Stomach (tissue), 9 donors: ENCODE measurements around the gene DCP2. TPM values are rescaled to one million over a fixed set of nuclear protein-coding genes. Genes with fewer than 3 reads are reported as not detected.

ENCODE experiments used
- DNase-seq, 2 donors: peaks; one replicate each; pipeline versions ENCODE4 v3.0.0 to v3.0.0-alpha.2; 2013 to 2019
- H3K27ac ChIP-seq, 5 donors: fragments of 200-600 bp in 4 of 5; sonication (generic) in 4 of 5; one replicate each; pipeline ENCODE4 v1.5.1; 2013 to 2019; ENCODE audit warnings: mild to moderate bottlenecking in 1 of 5, moderate library complexity in 1 of 5
- H3K27me3 ChIP-seq, 3 donors: fragments of 200-600 bp; sonication (generic); one replicate each; pipeline ENCODE4 v1.5.1; 2017 to 2019; ENCODE audit warnings: mixed run types in 1 of 3
- H3K36me3 ChIP-seq, 4 donors: fragments of 200-600 bp; sonication (generic); 1 replicate in 3 of 4; 2 replicates in 1 of 4; pipeline ENCODE4 v1.5.1; 2016 to 2019
- H3K4me1 ChIP-seq, 4 donors: fragments of 200-600 bp; sonication (generic); one replicate each; pipeline ENCODE4 v1.5.1; 2016 to 2019
- H3K4me3 ChIP-seq, 4 donors: fragments of 200-600 bp; sonication (generic) in 3 of 4; one replicate each; pipeline ENCODE4 v1.5.1; 2016 to 2019; ENCODE audit warnings: mild to moderate bottlenecking in 1 of 4
- H3K9me3 ChIP-seq, 4 donors: fragments of 200-600 bp; sonication (generic); one replicate each; pipeline ENCODE4 v1.5.1; 2016 to 2019
- EP300 ChIP-seq: sonication (generic); formaldehyde crosslinking; IDR thresholded peaks from one replicate; pipeline ENCODE4 v1.6.1; 2017; ENCODE audit warnings: antibody characterized with exemption
- POLR2A ChIP-seq, 4 donors: fragments of 450-650 bp; IDR thresholded peaks; one replicate each; pipeline ENCODE4 v1.6.1; 2016; ENCODE audit warnings: antibody characterized with exemption in 4 of 4, control low read depth in 2 of 4, mild to moderate bottlenecking in 1 of 4, moderate library complexity in 1 of 4
- POLR2AphosphoS5 ChIP-seq, 3 donors: sonication (generic); formaldehyde crosslinking; IDR thresholded peaks; one replicate each; pipeline ENCODE4 v1.6.1; 2016; ENCODE audit warnings: antibody characterized with exemption in 3 of 3
- WGBS, 5 donors: extraction: QIAGEN DNeasy Blood & Tissue Kit in 3 of 5; methylation state at CpG; one replicate each; pipeline versions ENCODE4 v1.1.5 to v1.1.7; 2013 to 2018; 5-methylcytosine and 5-hydroxymethylcytosine counted together
- intact Hi-C: fragments of 100-400 bp; cut with DNase I; formaldehyde crosslinking; loops from one replicate; pipeline ENCODE4 v1.15.1; 2023; ENCODE audit warnings: low total_unique reads
- polyA plus RNA-seq, 3 donors: library from polyadenylated mRNA; stranded (reverse); fragments of 200-250 nt; gene quantifications; one replicate each; pipeline ENCODE4 v1.2.3, GENCODE V29; 2013
- total RNA-seq, 5 donors: library from RNA; depleted of rRNA; stranded (reverse); fragments of >200 nt; gene quantifications; one replicate each; pipeline versions ENCODE4 v1.1.0 to v1.2.3, GENCODE V29; 2014 to 2016
- TF ChIP-seq, protein P1 (sequence below), 7 experiments: fragments of 450-650 bp in 4 of 7; fragments of 200-600 bp in 3 of 7; sonication (generic) in 3 of 7; IDR thresholded peaks; one replicate each; pipeline ENCODE4 v1.5.1; 2016 to 2019; ENCODE audit warnings: antibody characterized with exemption in 7 of 7, control low read depth in 2 of 7, mild to moderate bottlenecking in 1 of 7
- donor health status: healthy with polysubstance abuse.
- donor health status: Bipolar disorder and iron deficiency.
- donor health status: healthy.

Gene DCP2
- total and polyA plus RNA-seq, 8 donors, result 5.3 to 61.3 (median 7.2) TPM

DNA sequence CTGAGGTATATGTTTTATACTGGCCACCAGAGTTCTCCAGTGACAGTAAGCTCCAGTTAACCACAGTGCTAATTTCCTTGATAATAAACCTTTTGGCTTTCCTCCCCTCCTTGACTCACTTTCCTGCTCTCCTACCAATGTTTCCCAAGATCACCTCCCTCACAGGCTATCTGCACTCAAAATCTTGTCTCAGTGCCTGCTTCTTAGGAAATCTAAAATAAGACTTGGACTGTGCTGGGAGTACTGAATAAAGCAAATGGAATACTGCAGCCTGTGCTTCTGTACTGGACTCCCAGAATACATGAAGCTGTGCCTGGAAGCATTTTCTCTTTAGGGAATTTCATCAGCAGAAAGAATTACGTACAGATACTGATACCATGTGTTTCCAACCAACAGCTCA lies 1.7 kb upstream of the DCP2 start:
- intact Hi-C loops, result no loop called here

DNA sequence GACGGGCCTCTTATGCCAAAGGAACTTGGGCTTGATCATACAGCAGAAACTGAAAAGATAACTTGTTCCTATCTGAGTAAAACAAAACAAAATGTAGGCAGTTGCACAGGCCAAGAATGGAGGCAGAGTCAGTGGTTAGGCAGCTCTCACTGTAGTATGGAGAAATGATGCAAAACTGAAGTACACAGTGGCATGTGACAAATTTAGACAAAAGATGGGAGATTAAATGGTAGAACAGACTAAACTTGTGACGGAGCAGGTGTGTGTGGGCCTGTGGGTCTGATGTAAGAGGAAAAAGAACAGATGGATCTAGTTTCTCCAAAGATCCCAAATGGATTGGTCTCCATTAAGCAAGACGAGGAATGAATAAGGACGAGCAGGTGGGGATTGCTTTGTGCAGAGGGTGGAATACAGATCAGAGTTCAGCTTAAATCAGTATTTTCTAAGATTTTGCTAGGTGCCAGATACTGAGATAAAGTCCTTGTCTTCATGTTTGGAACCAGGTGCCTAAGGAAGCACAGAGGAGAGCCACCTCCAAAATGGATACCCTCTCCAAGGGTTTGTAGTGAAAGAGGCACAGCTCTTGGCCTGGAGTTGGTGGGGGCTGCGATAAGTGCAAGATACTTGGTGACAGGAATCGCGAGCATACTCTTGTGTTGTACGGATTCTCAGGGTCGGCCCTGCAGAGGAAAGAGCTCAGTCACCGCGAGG lies 722 bp upstream of the DCP2 start:
- Histone ChIP-seq H3K36me3 (peaks cover 0 to under 1% (median 0%) of the 10 kb centered on the region in 4 donors), H3K27me3 (no peaks in the 10 kb centered on the region), H3K4me3 (peak overlapping the region; percentile 93 to 98 (median 94)), H3K9me3 (no peaks in the 10 kb centered on the region), H3K27ac (peak overlapping the region; percentile 82 to 97 (median 93)), H3K4me1 (peaks cover 17 to 41% (median 32%) of the 10 kb centered on the region in 4 donors)
- WGBS, 5 donors, result 29 to 32% (median 29%) methylated on average over 11 of the region's 11 CpGs
- no peak for DNase-seq
- TF ChIP-seq EP300, result no peak
- no peak for TF ChIP-seq POLR2AphosphoS5 (IDR thresholded peaks at IDR 0.05)
- no peak for TF ChIP-seq POLR2A (IDR thresholded peaks at IDR 0.05)
- TF ChIP-seq, protein P1, sequence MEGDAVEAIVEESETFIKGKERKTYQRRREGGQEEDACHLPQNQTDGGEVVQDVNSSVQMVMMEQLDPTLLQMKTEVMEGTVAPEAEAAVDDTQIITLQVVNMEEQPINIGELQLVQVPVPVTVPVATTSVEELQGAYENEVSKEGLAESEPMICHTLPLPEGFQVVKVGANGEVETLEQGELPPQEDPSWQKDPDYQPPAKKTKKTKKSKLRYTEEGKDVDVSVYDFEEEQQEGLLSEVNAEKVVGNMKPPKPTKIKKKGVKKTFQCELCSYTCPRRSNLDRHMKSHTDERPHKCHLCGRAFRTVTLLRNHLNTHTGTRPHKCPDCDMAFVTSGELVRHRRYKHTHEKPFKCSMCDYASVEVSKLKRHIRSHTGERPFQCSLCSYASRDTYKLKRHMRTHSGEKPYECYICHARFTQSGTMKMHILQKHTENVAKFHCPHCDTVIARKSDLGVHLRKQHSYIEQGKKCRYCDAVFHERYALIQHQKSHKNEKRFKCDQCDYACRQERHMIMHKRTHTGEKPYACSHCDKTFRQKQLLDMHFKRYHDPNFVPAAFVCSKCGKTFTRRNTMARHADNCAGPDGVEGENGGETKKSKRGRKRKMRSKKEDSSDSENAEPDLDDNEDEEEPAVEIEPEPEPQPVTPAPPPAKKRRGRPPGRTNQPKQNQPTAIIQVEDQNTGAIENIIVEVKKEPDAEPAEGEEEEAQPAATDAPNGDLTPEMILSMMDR (IDR thresholded peaks at IDR 0.05), result no peak
- intact Hi-C loops, result no loop called here

More for the DNA sequence above, 1.7 kb upstream of the DCP2 start:
- Histone ChIP-seq H3K4me1 (peaks cover 17 to 32% (median 27%) of the 10 kb centered on the region in 4 donors), H3K27ac (no peak overlapping the region), H3K4me3 (no peak overlapping the region), H3K27me3 (no peaks in the 10 kb centered on the region), H3K36me3 (no peaks in the 10 kb centered on the region), H3K9me3 (no peaks in the 10 kb centered on the region)
- 89 to 93% (median 93%) methylated on average over 1 of the region's 1 CpG for WGBS, 5 donors
- DNase-seq, result no peak
- TF ChIP-seq POLR2AphosphoS5 (IDR thresholded peaks at IDR 0.05) (no peak), POLR2A (IDR thresholded peaks at IDR 0.05) (no peak), EP300 (no peak)
- TF ChIP-seq, protein P1 (IDR thresholded peaks at IDR 0.05), result no peak

DNA sequence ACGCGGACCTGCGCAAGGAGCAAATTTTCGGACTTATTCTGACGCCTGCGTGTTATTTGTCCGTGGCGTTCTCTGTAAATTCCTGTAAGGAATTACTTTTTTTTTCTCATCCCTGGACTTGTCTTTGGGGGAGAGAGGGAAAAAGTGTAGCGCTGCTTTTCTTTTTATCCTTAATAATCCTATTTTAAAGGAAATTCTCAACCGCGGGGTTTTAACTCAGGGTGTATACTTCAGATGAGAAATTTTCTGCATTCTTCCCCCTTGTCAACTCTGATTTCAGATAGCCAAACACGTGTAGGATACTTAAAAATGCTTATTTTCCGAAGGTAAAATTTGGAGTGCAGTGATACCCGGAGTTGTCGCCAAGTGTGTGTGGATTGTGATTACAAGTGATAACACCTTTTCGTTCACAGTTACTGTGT lies 853 bp downstream of the DCP2 start:
- no peaks in the 10 kb centered on the region for H3K27me3 ChIP-seq
- H3K9me3 ChIP-seq, result no peaks in the 10 kb centered on the region
- intact Hi-C loops, result no loop called here
- TF ChIP-seq POLR2AphosphoS5 (IDR thresholded peaks at IDR 0.05), result no peak
- TF ChIP-seq, protein P1 (IDR thresholded peaks at IDR 0.05), result no peak
- TF ChIP-seq POLR2A (IDR thresholded peaks at IDR 0.05), result no peak
- TF ChIP-seq EP300, result no peak
- no peak for DNase-seq
- H3K4me1 ChIP-seq, result peaks cover 17 to 55% (median 32%) of the 10 kb centered on the region in 4 donors
- H3K27ac ChIP-seq, result peak overlapping the region; percentile 81 to 97 (median 93)
- H3K4me3 ChIP-seq, result peak overlapping the region; percentile 93 to 98 (median 94)
- peaks cover 0 to 12% (median 4%) of the 10 kb centered on the region in 4 donors for H3K36me3 ChIP-seq
- 0 to 1% (median 1%) methylated on average over 16 of the region's 16 CpGs for WGBS, 5 donors

DNA sequence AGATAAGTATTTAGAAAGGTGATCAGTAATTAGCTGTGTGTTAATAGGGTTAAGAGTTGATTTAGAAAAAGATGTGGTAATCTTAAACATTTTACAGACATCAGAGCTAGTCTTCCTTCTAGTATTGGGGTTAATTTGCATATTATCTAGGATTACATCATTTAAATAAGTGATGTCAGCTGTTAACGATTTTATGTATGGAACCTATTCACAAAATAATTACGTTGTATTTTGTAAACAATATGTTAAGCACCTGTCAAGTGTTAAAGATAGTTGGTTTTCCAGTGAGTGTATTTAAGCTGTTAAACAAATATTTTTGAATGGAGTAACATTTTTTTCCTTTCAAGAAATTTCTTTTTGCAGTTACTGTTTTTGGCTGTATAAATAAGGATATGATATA lies 2.2 kb downstream of the DCP2 start:
- Histone ChIP-seq H3K4me3 (peak overlapping the region in 2 of 4 donors; percentile 94 to 95), H3K27me3 (no peaks in the 10 kb centered on the region), H3K4me1 (peaks cover 17 to 60% (median 36%) of the 10 kb centered on the region in 4 donors), H3K36me3 (peaks cover 0 to 12% (median 4%) of the 10 kb centered on the region in 4 donors), H3K27ac (no peak overlapping the region), H3K9me3 (no peaks in the 10 kb centered on the region)
- WGBS, 5 donors, result 8 to 20% (median 11%) methylated on average over 2 of the region's 2 CpGs
- TF ChIP-seq EP300 (no peak), POLR2AphosphoS5 (IDR thresholded peaks at IDR 0.05) (no peak), POLR2A (IDR thresholded peaks at IDR 0.05) (no peak)
- TF ChIP-seq, protein P1 (IDR thresholded peaks at IDR 0.05), result no peak
- DNase-seq, result no peak
- intact Hi-C loops, result no loop called here
